K562 (cell line): ENCODE measurements around the gene ARSI. TPM values are rescaled to one million over a fixed set of nuclear protein-coding genes. Genes with fewer than 3 reads are reported as not detected.

Source experiments
- ATAC-seq: fragments of 200-7000 bp; cut with Tn5 transposase; 3 replicates; pipeline ENCODE4 v1.9.1; 2020; ENCODE audit warnings: moderate library complexity
- BruUV-seq: library from RNA; stranded (reverse); fragments of 400-500 nt; replicated peaks from 2 replicates; lab custom pipeline; 2021; lab: Mats Ljungman, UMichigan
- CTCF ChIA-PET: fragments of 300-600 bp; formaldehyde crosslinking; extraction: SDS; loops from one replicate; lab custom pipeline; 2021; ENCODE audit warnings: low intra/inter-chr PET ratio; lab: Yijun Ruan, JAX
- POLR2A ChIA-PET: fragments of 300-600, 350-650 bp; sonication (Branson Sonifier 250); formaldehyde crosslinking; extraction: SDS; loops from one replicate; lab custom pipeline; 2021; ENCODE audit warnings: antibody characterized with exemption, inconsistent platforms; lab: Yijun Ruan, JAX
- DNase-seq, 4 experiments: peaks; one replicate each; pipeline versions ENCODE4 v3.0.0 to v3.0.0-alpha.2; 2011 to 2018; ENCODE audit warnings: low spot score in 3 of 4, mixed read lengths in 3 of 4; ENCODE audit errors: extremely low read depth in 1 of 4
- FAIRE-seq: peaks from 2 replicates; lab custom pipeline; 2011; peaks lifted over from hg19 to GRCh38; lab: Jason Lieb, UNC
- H2AFZ ChIP-seq: 2 replicates; pipeline ENCODE4 v1.6.0; 2011; ENCODE audit warnings: low read depth, low read length, control low read depth, inconsistent platforms
- H3K27ac ChIP-seq: fragments of 200-600 bp; 3 replicates; pipeline ENCODE4 v1.8.0; 2011; ENCODE audit warnings: low read depth, mild to moderate bottlenecking, control low read depth, inconsistent platforms, low read length, moderate library complexity, mixed read lengths; ENCODE audit errors: extremely low read depth
- H3K27me3 ChIP-seq, 2 experiments: fragments of 300-600 bp in 1 of 2; 2 replicates in 1 of 2; 3 replicates in 1 of 2; pipeline versions ENCODE4 v1.6.0 to v1.8.0; 2011; ENCODE audit warnings: inconsistent platforms in 2 of 2, low read length in 2 of 2, mild to moderate bottlenecking in 1 of 2, mixed read lengths in 1 of 2, moderate library complexity in 1 of 2; ENCODE audit not compliant: control insufficient read depth in 2 of 2, insufficient read depth in 2 of 2
- H3K36me3 ChIP-seq: fragments of 300-600 bp; 3 replicates; pipeline ENCODE4 v1.8.0; 2011; ENCODE audit warnings: mild to moderate bottlenecking, low read length, inconsistent platforms; ENCODE audit not compliant: control insufficient read depth, insufficient read depth
- H3K4me1 ChIP-seq, 2 experiments: fragments of 200-600 bp in 1 of 2; replicated peaks in 1 of 2; 2 replicates in 1 of 2; 3 replicates in 1 of 2; pipeline versions ENCODE4 v1.5.1 to v1.8.0; 2011; ENCODE audit warnings: inconsistent platforms in 2 of 2, low read length in 2 of 2, mild to moderate bottlenecking in 1 of 2, mixed read lengths in 1 of 2, moderate library complexity in 1 of 2; ENCODE audit not compliant: control insufficient read depth in 2 of 2, insufficient read depth in 2 of 2
- H3K4me2 ChIP-seq: 2 replicates; pipeline ENCODE4 v1.6.1; 2011; ENCODE audit warnings: low read length, control low read depth, inconsistent platforms, mixed read lengths; ENCODE audit not compliant: insufficient read depth
- H3K4me3 ChIP-seq: fragments of 200-600 bp; sonication (generic), shearing (Covaris generic); 2 replicates; pipeline ENCODE4 v1.5.1; 2016; ENCODE audit warnings: control low read depth, inconsistent platforms
- H3K79me2 ChIP-seq: fragments of 200-600 bp; 3 replicates; pipeline ENCODE4 v1.8.0; 2011; ENCODE audit warnings: low read length, inconsistent platforms; ENCODE audit not compliant: control insufficient read depth, insufficient read depth
- H3K9ac ChIP-seq, 2 experiments: 2 replicates each; pipeline versions ENCODE4 v1.6.0 to v1.6.1; 2011; ENCODE audit warnings: low read depth in 2 of 2, low read length in 2 of 2, control low read depth in 1 of 2, inconsistent platforms in 1 of 2, mild to moderate bottlenecking in 1 of 2, mixed read lengths in 1 of 2; ENCODE audit not compliant: insufficient read depth in 1 of 2
- H3K9me1 ChIP-seq: one replicate; pipeline ENCODE4 v1.6.0; 2011; ENCODE audit warnings: inconsistent platforms, mild to moderate bottlenecking, low read length, moderate library complexity; ENCODE audit not compliant: control insufficient read depth, insufficient read depth
- H3K9me3 ChIP-seq: replicated peaks from 2 replicates; pipeline ENCODE4 v1.5.1; 2011; ENCODE audit warnings: low read depth, low read length, inconsistent platforms; ENCODE audit not compliant: control insufficient read depth, insufficient read depth
- H4K20me1 ChIP-seq: replicated peaks from 2 replicates; pipeline ENCODE4 v1.6.1; 2011; ENCODE audit warnings: low read length, inconsistent platforms, mixed read lengths; ENCODE audit not compliant: control insufficient read depth, insufficient read depth
- CBX5 ChIP-seq: IDR thresholded peaks from 2 replicates; pipeline ENCODE4 v1.6.1; 2014; ENCODE audit warnings: low read depth, borderline replicate concordance
- EGR1 ChIP-seq: fragments of 450-650 bp; conservative IDR thresholded peaks from 2 replicates; pipeline ENCODE4 v1.6.1; 2017; ENCODE audit warnings: mild to moderate bottlenecking
- ETV1 ChIP-seq: fragments of 450-650 bp; conservative IDR thresholded peaks from 2 replicates; pipeline ENCODE4 v1.6.1; 2016; ENCODE audit warnings: missing genetic modification characterization, control low read depth, low read depth, missing compliant biosample characterization
- HNRNPK ChIP-seq: fragments of 200-400 bp; formaldehyde crosslinking; IDR thresholded peaks from one replicate; pipeline ENCODE4 v1.6.1; 2018; ENCODE audit warnings: mild to moderate bottlenecking, low read depth, low read length; ENCODE audit not compliant: poor library complexity, severe bottlenecking
- HNRNPUL1 ChIP-seq: fragments of 200-400 bp; formaldehyde crosslinking; IDR thresholded peaks from 2 replicates; pipeline ENCODE4 v1.6.1; 2017; ENCODE audit warnings: low read length
- RBFOX2 ChIP-seq: fragments of 200-400 bp; formaldehyde crosslinking; IDR thresholded peaks from 2 replicates; pipeline ENCODE4 v1.6.1; 2017; ENCODE audit warnings: low read depth, mild to moderate bottlenecking, low read length, moderate library complexity
- SAFB2 ChIP-seq: fragments of 200-400 bp; formaldehyde crosslinking; IDR thresholded peaks from 2 replicates; pipeline ENCODE4 v1.6.1; 2018; ENCODE audit warnings: borderline replicate concordance, low read length, low read depth, moderate library complexity; ENCODE audit not compliant: severe bottlenecking
- SAP30 ChIP-seq: fragments of 200-600 bp; sonication (generic); IDR thresholded peaks from 2 replicates; pipeline ENCODE4 v1.6.1; 2012; ENCODE audit warnings: borderline replicate concordance, low read depth, mild to moderate bottlenecking, moderate library complexity, low read length, control low read depth, inconsistent platforms; ENCODE audit not compliant: insufficient read depth, poor library complexity, severe bottlenecking
- SNRNP70 ChIP-seq: fragments of 200-400 bp; formaldehyde crosslinking; optimal IDR thresholded peaks from 2 replicates; pipeline ENCODE3; 2017; ENCODE audit warnings: low read depth, low read length
- ZNF780A ChIP-seq: fragments of 250-450 bp; sonication (Bioruptor Pico); IDR thresholded peaks from 2 replicates; pipeline ENCODE4 v1.5.0; 2021; ENCODE audit warnings: mild to moderate bottlenecking
- WGBS: fragments of 100-300 bp; shearing (Covaris generic); methylation state at CpG from one replicate; pipeline ENCODE4 v1.1.6; 2016; ENCODE audit warnings: low coverage, mixed read lengths; ENCODE audit not compliant: insufficient coverage; ENCODE audit errors: missing lambda C conversion rate; 5-methylcytosine and 5-hydroxymethylcytosine counted together
- in situ Hi-C: fragments of 300-500 bp; cut with MboI; formaldehyde crosslinking; loops from 4 replicates; pipeline ENCODE4 v1.15.0; 2018; ENCODE audit warnings: inconsistent platforms, mixed read lengths
- intact Hi-C: fragments of 100-400 bp; cut with micrococcal nuclease; formaldehyde crosslinking; loops from 2 replicates; pipeline ENCODE4 v1.14.2; 2022
- polyA plus RNA-seq, 8 experiments: library from polyadenylated mRNA; depleted of rRNA in 4 of 8; stranded (reverse) in 5 of 8; unstranded in 3 of 8; fragments of >200 nt; fragmentation: Nextera tagmentation in 2 of 8; fragmentation: Illumina TruSeq in 1 of 8; extraction: Ambion mirVana in 2 of 8; extraction: Trizol in 1 of 8; gene quantifications; 2 replicates each; pipeline versions ENCODE4 v1.2.1 to v1.2.3, GENCODE V29; 2011 to 2014; ENCODE audit warnings: inconsistent platforms in 1 of 8, missing spikeins in 1 of 8
- total RNA-seq, 7 experiments: library from RNA; depleted of rRNA in 6 of 7; stranded (reverse); fragments of >200 nt in 6 of 7; fragmentation: Illumina TruSeq in 2 of 7; extraction: Trizol in 2 of 7; gene quantifications; 2 replicates each; pipeline versions ENCODE4 v1.2.1 to v1.2.3, GENCODE V29; 2011 to 2021; ENCODE audit warnings: low replicate concordance in 1 of 7
- TF ChIP-seq, protein P1 (sequence below): fragments of 450-650 bp; formaldehyde crosslinking; IDR thresholded peaks from 2 replicates; pipeline ENCODE4 v1.4.0; 2022; ENCODE audit warnings: missing genetic modification characterization
- TF ChIP-seq, protein P2 (sequence below): sonication (generic); formaldehyde crosslinking; IDR thresholded peaks from 2 replicates; pipeline ENCODE4 v1.9.0; 2022; ENCODE audit warnings: mild to moderate bottlenecking, missing genetic modification reagents

The ARSI gene
- total and polyA plus RNA-seq, 9 of the 15 experiments (the other 6 are each of a cell fraction or from before 2014, with no cell fraction given) = 0.04 to 0.07 TPM; not detected in 7

DNA sequence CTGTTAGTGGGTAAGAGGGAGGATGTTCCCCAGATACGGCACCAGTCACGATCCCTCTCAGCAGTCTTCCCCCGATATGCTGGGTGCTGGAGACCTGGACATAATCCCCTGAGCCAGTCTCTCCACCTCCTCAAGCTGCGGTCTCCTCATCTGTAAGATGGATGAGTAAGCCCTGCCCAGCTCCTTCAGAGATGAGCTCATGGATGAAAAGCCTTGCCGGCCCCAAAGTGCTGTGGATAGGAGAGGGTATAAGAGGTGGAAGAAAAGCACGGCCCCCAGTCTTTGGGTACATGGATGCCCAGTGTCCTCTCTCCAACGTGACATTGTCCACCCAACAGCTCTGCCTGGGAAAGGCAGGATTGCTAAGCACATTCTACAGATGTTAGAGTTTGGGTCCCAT lies 17.6 kb downstream of the ARSI start:
- ChIA-PET POLR2A (interaction anchor here (0.6 kb wide), 1 partner anchor 25 kb away, joined by 3 read pairs; no protein-coding TSS in a partner anchor), CTCF (no interaction called here)
- Histone ChIP-seq H3K79me2 (no peaks in the 10 kb centered on the region), H3K4me2 (no peak overlapping the region), H3K4me3 (no peak overlapping the region), H3K4me1 (peaks cover 0 to 9% of the 10 kb centered on the region in 2 experiments; a peak in 4 of 5 replicates), H3K27me3 (peaks cover 14 to 72% of the 10 kb centered on the region in 2 experiments), H3K36me3 (no peaks in the 10 kb centered on the region), H2AFZ (no peak overlapping the region), H3K27ac (no peak overlapping the region), H3K9me3 (no peaks in the 10 kb centered on the region), H3K9ac (no peak overlapping the region), H4K20me1 (no peaks in the 10 kb centered on the region), H3K9me1 (no peaks in the 10 kb centered on the region)
- WGBS = 3% methylated on average over 7 of the region's 7 CpGs
- FAIRE-seq = no peak
- DNase-seq = no peak
- no TSS peak for BruUV-seq
- ATAC-seq = no peak
- TF ChIP-seq SAP30 (no peak), SNRNP70 (no peak), RBFOX2 (no peak), SAFB2 (no peak)
- in situ Hi-C loops (no loop called here), intact Hi-C loops (no loop called here)

DNA sequence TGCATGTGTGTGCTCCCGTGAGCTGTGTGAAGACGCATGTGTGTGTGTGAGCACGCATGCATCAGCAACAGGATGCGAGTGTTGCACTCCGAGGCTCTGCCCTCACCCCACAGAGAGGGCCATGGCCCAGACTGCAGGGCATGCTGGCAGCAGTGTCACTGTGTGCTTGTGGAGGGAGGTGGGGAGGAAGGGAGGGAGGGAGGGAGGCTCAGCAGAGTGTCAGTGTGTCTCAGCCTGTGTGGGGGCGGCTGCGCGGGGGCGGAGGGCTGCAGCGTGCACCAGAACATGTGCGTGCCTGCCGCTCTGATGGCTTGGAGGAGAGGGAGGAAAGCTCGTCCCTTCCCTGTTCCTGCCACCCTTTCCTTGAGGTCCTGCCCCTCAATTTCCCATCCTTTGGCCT lies 18.4 kb downstream of the ARSI start:
- Histone ChIP-seq H3K9me3 (no peaks in the 10 kb centered on the region), H3K4me3 (no peak overlapping the region), H3K9ac (no peak overlapping the region)
- no peak for TF ChIP-seq CBX5
- no peak for TF ChIP-seq HNRNPK
- no peak for TF ChIP-seq HNRNPUL1
- TF ChIP-seq ZNF780A (CRISPR knock-in tag) = no peak
- peak; percentile 93 for TF ChIP-seq EGR1
- TF ChIP-seq SAP30 = no peak
- no peak for TF ChIP-seq ETV1 (tag)
- TF ChIP-seq, protein P1, sequence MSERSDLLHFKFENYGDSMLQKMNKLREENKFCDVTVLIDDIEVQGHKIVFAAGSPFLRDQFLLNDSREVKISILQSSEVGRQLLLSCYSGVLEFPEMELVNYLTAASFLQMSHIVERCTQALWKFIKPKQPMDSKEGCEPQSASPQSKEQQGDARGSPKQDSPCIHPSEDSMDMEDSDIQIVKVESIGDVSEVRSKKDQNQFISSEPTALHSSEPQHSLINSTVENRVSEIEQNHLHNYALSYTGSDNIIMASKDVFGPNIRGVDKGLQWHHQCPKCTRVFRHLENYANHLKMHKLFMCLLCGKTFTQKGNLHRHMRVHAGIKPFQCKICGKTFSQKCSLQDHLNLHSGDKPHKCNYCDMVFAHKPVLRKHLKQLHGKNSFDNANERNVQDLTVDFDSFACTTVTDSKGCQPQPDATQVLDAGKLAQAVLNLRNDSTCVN (CRISPR knock-in tag) = no peak
- TF ChIP-seq, protein P2, sequence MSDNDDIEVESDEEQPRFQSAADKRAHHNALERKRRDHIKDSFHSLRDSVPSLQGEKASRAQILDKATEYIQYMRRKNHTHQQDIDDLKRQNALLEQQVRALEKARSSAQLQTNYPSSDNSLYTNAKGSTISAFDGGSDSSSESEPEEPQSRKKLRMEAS (CRISPR knock-in tag) = peak; percentile 60
- TF ChIP-seq, all 486 proteins: peak for 2
- DNase-seq = peak in 3 of 4 experiments; percentile 38 to 54 (median 53)
- H3K36me3 ChIP-seq = no peaks in the 10 kb centered on the region
- no peaks in the 10 kb centered on the region for H4K20me1 ChIP-seq
- H2AFZ ChIP-seq = no peak overlapping the region
- in situ Hi-C loops (no loop called here), intact Hi-C loops (no loop called here)
- CTCF ChIA-PET = no interaction called here
- BruUV-seq = no TSS peak
- no peak for ATAC-seq
- peaks cover 20 to 73% of the 10 kb centered on the region in 2 experiments for H3K27me3 ChIP-seq
- H3K4me1 ChIP-seq = peaks cover 3 to 13% of the 10 kb centered on the region in 2 experiments; a peak in 4 of 5 replicates
- H3K27ac ChIP-seq = no peak overlapping the region
- no peaks in the 10 kb centered on the region for H3K79me2 ChIP-seq
- POLR2A ChIA-PET = no interaction called here
- 3% methylated on average over 5 of the region's 13 CpGs for WGBS
- H3K4me2 ChIP-seq = no peak overlapping the region
- no peaks in the 10 kb centered on the region for H3K9me1 ChIP-seq
- FAIRE-seq = no peak
